ENCODE data around the gene NMU.
"Not testable (repeated sequence)": the region's sequence is repeated elsewhere in the genome, so short reads cannot be mapped to it uniquely, and the experiment has no call there.

The NMU gene

DNA sequence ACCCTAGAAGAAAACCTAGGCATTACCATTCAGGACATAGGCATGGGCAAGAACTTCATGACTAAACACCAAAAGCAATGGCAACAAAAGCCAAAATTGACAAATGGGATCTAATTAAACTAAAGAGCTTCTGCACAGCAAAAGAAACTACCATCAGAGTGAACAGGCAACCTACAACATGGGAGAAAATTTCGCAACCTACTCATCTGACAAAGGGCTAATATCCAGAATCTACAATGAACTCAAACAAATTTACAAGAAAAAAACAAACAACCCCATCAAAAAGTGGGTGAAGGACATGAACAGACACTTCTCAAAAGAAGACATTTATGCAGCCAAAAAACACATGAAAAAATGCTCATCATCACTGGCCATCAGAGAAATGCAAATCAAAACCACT lies 12.0 kb downstream of the NMU start:
- DNase-seq (ENCODE audit: low read depth in 2 of 2) = not testable (repeated sequence)

DNA sequence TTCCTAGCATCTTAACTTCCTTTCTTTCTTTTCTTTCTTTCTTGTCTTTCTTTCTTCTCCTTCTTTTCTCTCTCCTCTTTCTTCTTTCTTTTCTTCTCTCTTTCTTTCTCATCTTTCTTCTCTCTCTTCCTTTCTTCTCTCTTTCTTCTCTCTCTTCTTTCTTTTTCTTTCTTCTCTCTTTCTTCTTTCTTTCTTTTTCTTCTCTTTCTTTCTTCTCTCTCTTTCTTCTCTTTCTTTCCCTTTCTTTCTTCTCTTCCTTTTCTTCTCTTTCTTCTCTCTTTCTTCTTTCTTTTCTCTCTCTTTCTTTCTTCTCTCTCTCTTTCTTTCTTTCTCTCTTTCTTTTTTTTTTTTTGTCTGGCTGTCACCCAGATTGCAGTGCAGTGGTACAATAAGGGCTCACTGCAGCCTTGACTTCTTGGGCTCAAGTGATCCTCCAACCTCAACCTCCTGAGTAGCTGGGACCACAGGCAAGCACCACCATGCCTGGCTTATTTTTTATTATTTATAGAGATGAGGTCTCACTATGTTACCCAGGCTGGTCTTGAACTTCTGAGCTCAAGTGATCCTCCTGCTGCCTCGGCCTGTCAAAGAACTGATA lies 17.5 kb downstream of the NMU start:
- DNase-seq (ENCODE audit: low read depth in 2 of 2) = no peak

DNA sequence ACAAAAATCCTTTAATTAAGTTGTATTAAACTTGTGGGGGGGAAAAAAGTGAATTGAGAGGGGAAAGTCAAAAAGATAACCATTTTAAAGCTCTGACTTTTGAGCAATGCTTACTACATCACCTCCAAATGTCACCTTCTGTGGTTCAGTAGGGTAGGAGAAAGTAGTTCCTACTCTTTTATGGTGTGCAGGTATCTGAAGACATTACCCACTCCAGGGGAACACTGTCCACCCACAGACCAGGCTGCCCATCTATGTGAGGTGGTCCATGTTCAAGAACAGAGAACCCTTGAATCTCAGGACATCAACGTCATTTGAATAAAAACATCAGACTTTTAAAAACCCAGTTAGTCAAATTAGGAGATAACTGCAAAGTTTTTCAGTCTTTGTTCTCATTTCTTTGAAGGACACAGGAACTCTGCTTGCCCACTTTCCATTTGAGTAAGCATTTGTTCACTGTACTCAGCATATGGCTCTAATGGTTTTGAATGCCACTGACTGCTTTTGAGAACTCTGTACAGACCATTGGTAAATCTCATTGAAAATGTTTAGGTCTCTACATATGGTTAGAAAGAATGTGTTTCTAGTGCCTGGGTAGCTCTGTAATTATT lies 18.4 kb downstream of the NMU start:
- DNase-seq (ENCODE audit: low read depth in 2 of 2) = no peak

DNA sequence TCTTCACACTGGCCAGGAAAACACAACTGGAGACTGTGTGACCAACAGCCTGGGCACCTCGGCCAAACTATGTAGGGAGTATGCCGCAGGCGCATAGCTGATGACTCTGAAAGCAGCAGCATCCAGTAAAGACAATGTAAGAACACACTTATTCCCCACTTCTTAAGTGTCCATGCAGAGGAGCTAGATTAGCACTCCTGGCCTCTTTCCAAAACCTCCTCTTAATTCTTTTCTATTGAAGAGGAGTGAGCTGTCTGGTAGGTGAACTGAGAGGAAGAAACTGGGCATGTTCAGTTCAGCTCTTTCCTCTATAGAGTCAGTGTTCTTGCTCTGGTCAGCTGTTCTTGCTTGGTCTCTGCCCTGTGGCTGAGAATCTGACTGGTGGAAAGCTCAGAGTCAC lies 21.1 kb downstream of the NMU start:
- no peak for DNase-seq (ENCODE audit: low read depth in 2 of 2)

GRCh38 chr4:55613621-55614020 lies 22.5 kb downstream of the NMU start:
- DNase-seq (ENCODE audit: low read depth in 2 of 2) = no peak

DNA sequence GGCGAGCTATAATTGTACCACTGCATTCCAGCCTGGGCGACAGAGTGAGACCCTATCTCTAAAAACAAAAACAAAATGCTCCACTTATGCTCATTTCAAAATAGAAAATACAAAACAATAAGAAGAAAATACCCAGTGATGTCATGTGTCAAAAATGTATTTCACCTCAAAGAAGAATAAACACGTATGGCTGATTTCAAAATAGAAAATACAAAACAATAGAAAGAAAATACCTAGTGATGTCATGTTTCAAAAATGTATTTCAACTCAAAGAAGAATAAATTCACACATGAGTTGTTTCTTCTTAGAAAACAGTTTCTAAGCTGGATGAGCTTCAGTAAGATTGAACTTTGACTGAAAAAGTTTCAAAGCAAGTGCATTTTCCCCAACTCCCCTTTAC lies 23.8 kb downstream of the NMU start:
- no peak for DNase-seq (ENCODE audit: low read depth in 2 of 2)

DNA sequence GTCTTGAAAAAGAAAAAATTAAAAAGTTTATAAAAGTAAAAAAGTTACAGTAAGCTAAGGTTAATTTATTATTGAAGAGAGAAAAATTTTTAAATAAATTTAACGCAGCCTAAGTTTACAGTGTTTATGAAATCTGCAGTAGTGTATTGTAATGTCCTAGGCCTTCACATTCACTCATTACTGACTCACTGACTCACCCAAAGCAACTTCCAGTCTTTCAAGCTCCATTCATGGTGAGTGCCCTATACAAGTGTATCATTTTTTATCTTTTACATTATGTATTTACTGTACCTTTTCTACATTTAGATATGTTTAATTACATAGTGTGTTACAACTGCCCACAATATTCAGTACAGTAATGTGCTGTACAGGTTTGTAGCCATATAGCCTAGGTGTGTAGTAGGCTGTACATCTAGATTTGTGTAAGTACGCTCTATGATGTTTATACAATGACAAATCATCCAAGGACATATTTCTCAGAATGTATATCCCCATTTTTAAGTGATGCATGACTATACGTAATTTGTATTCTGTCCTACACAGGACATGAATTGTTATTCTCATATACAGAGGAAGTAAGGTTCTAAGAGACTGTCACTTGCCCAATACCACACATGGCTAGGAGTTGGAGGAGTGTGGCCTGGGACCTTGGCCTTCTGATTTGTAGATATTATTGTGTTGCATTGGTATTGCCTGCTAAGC lies 24.6 kb downstream of the NMU start:
- no peak for DNase-seq (ENCODE audit: low read depth in 2 of 2)

GRCh38 chr4:55610381-55610780 lies 25.7 kb downstream of the NMU start:
- no peak for DNase-seq (ENCODE audit: low read depth in 2 of 2)

GRCh38 chr4:55609393-55609866 lies 26.7 kb downstream of the NMU start:
- no peak for DNase-seq (ENCODE audit: low read depth in 2 of 2)

DNA sequence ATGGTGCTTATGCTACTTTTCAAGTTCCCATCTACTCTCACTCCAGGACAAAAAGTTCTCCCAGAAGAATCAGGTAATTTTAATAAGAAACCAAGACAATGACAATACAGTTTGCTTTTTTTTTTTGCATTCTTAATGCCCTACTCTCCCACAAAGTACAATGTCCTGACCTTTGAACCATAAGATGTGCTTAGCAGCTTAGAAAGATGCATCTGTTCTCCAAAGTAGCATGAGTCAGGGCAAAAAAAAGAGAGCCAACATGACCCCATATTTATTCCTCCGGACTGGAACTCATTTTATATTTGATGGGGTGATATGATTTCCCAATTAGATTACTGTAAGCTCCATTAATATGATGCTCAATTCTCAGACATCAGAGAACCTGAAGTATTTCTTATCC lies 27.5 kb downstream of the NMU start:
- no peak for DNase-seq (ENCODE audit: low read depth in 2 of 2)

- no peak for DNase-seq (ENCODE audit: low read depth in 2 of 2)
Measured at GRCh38 chr4:55604996-55605395, 31.1 kb downstream of the NMU start.

DNA sequence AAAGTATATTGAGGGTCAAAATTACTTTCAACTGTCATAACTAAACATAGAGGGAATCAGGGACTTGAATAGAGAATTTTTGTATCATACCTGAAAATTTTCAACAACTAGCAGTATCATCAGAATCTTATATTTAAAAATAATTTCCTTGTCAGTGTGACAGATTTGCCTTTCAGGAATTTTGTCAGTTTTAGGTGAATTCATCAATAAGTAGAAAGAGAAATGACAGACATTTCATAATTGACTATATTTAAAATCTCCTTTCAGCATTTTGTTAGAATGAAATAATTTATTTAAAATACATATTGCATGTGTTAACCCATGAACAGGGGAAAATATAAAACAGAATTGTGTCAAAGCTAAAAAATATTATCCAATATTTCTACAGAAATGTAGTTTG lies 35.5 kb downstream of the NMU start:
- no peak for DNase-seq (ENCODE audit: low read depth in 2 of 2)

DNA sequence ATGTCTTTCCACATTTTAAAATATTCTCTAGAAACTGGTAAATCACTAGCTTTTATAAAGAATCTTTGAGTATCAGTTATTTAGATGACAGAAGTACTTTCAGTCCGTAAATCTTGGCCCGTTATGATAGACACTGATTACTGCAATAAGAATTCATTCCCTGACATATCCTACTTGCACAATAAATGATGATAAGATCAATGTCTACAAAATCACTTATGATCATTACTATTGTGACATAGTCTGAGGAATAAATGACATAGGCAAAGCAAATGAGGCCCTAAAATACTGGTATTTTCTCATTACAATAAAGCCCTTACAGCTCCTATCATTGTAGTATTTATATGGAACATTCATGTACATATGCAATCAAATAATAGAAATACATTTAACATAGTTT lies 37.5 kb downstream of the NMU start:
- no peak for DNase-seq (ENCODE audit: low read depth in 2 of 2)

DNA sequence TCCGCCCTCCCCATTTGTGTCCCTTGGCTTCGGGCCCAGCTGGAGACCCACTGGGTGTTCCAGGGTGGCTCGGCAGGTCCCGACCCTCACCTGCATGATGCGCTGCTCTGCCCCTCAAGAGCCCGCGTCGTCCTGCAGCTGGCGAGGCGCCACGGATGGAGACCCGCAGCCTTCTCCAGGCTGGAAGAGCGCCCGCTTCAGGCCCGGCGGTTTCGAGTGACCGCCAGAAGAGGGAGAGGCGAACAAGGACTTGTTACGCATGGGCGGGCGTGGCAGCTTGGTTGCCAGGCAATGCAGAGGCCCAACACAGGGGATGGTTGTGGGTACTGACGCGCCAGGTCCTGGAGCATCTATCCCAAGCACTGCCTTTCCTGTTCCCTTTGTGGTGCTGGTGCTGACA lies 44.1 kb downstream of the NMU start, which contains the start of gene PDCL2:
Gene PDCL2, minus strand, starts transcription at position 232 of the 400 bp plus-strand sequence. Its CDS starts 136 bp downstream, at position 96.
- no peak for DNase-seq (ENCODE audit: low read depth in 2 of 2)

DNA sequence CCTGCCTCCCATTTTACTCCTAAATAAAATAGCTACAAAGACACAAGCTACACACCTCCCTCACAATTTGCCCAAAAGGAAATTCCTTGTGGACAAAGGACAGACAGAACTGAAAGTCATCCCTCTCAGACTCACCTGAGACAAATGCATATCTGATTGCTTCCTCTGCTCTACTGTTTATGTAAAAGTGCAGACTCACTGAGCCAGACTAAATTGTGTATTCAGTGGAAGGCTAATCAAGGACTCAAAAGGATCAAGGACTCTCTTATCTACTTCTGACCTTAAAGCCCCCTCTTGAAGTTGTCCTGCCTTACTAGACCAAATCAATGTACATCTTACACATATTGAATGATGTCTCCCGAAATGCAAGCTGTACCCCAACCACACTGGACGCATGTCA lies 47.9 kb downstream of the NMU start:
- no peak for DNase-seq (ENCODE audit: low read depth in 2 of 2)

DNA sequence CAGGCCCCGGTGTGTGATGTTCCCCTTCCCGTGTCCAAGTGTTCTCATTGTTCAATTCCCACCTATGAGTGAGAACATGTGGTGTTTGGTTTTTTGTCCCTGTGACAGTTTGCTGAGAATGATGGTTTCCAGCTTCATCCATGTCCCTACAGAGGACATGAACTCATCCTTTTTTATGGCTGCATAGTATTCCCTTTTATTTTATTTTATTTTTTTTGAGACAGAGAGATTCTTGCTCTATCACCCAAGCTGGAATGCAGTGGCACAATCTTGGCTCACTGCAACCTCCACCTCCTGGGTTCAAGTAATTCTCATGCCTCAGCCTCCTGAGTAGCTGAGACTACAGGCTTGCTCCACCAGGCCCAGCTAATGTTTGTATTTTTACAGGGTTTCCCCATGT lies 53.3 kb downstream of the NMU start:
- DNase-seq (ENCODE audit: low read depth in 2 of 2) = not testable (repeated sequence)

DNA sequence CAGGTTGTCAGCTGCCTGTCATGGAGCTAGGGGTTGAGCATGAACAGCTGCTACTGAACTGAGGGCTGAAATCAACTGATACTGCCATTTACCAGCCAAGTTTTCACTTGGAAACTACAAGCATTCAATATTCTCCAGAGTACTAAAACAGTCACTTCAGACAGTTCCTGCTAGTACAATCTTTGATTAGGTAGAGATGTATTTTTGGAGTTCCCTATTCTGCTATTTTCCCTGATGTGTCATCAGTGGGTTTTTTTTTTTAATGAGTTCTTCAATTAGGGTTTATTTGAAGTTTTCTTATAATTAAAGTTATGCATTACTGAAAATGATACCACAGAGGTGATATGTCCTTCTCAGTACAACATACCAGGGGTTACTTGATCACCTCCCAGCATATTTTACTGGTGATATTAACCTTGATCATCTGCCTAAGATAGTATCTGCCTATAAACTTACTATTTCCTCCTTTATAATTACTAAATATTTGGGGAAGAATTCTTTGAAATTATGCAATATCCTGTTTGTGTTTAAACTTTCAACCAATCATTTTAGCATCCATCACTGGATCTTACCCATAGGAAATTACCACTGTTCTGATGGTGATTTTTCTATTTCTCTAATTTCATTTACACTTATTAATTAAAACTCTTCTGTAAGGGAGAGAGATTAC lies 57.6 kb downstream of the NMU start:
- no peak for DNase-seq (ENCODE audit: low read depth in 2 of 2)

GRCh38 chr4:55575513-55575912 lies 60.6 kb downstream of the NMU start:
- DNase-seq (ENCODE audit: low read depth in 2 of 2) = no peak

DNA sequence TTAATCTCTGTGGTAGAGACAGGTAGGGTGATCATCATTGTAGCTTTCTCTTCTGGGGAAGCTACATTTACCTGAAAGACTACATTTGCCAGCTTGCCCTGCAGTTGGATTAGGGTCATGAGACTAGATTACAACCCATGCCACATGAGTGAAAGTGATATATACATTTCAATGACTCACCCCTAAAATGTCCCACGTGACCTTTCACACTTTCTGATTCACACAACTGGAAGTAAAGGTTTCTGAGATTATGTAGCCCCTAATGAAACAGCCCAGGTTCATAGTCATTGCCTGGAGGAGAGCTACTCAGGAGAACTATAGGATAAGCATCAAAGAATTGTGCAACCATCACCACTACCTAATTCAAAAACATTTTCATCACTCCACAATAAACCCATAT lies 61.8 kb downstream of the NMU start:
- peak in 1 of 2 donors; percentile 2 for DNase-seq (ENCODE audit: low read depth in 2 of 2)

DNA sequence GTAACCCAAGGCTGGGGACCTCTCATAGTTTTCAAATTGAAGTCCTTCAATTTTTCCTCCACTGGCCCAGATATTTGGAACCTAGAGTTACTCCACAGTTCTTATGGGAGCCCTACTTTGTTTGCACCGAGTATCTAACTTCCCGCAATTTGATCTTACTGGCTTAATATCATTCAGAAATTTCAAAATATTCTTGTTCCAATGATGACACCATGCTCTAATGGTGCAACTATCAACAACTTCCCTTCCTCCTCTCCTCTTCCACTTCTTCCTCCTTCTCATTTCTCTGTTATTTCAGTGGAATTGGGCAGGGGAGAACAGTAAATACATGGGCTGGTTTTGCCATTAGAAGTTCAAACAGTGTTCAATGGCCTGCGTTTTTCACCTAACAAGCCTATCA lies 64.3 kb downstream of the NMU start:
- no peak for DNase-seq (ENCODE audit: low read depth in 2 of 2)

DNA sequence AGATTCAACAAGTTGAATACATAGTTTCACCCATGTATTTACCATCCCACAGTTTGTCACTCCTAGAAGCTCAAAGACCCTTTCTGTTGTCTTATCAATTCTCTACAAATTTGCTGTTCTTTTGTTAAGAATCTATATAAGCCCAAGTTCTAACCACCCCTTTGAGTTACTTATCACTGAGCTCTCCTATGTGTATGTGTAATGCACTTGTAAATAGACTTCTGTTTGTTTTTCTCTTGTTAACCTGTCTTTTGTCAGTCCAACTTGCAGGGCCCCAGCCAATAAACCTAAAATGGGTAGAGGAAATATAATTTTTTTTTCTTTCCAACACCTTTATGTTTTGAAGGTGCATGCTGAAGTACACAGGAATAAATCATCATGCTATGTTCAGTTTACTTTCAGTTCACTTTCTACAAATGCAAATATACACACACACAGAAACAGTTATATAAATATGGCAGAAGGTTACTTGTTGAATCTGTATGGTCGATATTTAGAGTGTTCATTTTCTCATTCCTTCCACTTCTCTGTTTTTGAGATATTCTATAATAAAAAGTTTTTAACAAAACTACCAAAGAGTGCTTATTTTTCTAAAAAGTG lies 67.1 kb downstream of the NMU start:
- DNase-seq (ENCODE audit: low read depth in 2 of 2) = no peak

GRCh38 chr4:55561889-55562288 lies 74.2 kb downstream of the NMU start:
- DNase-seq (ENCODE audit: low read depth in 2 of 2) = no peak

Data from stimulated activated CD8-positive, alpha-beta memory T cell treated with anti-CD3 and anti-CD28 coated beads, Interleukin-15, amount 100 ng/mL, for 48 hours (primary cell).